IMR-90 (cell line): ENCODE measurements around the gene MPI. TPM values are rescaled to one million over a fixed set of nuclear protein-coding genes. Genes with fewer than 3 reads are reported as not detected.

ENCODE experiments used
- ATAC-seq: fragments of 200-7000 bp; cut with Tn5 transposase; 2 replicates; pipeline ENCODE4 v1.9.1; 2020; ENCODE audit warnings: low read depth, mild to moderate bottlenecking, moderate library complexity
- BruUV-seq: library from RNA; stranded (reverse); fragments of 400-500 nt; replicated peaks from 2 replicates; lab custom pipeline; 2021; lab: Mats Ljungman, UMichigan
- CTCF ChIA-PET: fragments of 300-600 bp; formaldehyde crosslinking; extraction: SDS; loops from one replicate; lab custom pipeline; 2021; ENCODE audit warnings: antibody characterized with exemption; lab: Yijun Ruan, JAX
- POLR2A ChIA-PET: fragments of 300-600 bp; sonication (Branson Sonifier 250); formaldehyde crosslinking; loops from one replicate; lab custom pipeline; 2022; ENCODE audit warnings: antibody characterized with exemption; ENCODE audit not compliant: unreplicated experiment; lab: Charles Lee
- DNase-seq: peaks from one replicate; pipeline ENCODE4 v3.0.0; 2013
- H2AFZ ChIP-seq: replicated peaks from 2 replicates; pipeline ENCODE3; 2013; ENCODE audit warnings: low read length, mild to moderate bottlenecking; ENCODE audit not compliant: poor library complexity
- H2AK5ac ChIP-seq: 2 replicates; pipeline ENCODE4 v1.6.1; 2013; ENCODE audit warnings: low read depth, low read length, inconsistent platforms
- H2AK9ac ChIP-seq: replicated peaks from 2 replicates; pipeline ENCODE3; 2013; ENCODE audit warnings: mild to moderate bottlenecking, low read depth, low read length, moderate library complexity; ENCODE audit not compliant: poor library complexity
- H2BK120ac ChIP-seq: 2 replicates; pipeline ENCODE4 v1.6.1; 2013; ENCODE audit warnings: low read depth, low read length, inconsistent platforms
- H2BK15ac ChIP-seq: 3 replicates; pipeline ENCODE4 v1.6.1; 2013; ENCODE audit warnings: low read depth, low read length, inconsistent platforms
- H2BK20ac ChIP-seq: 2 replicates; pipeline ENCODE4 v1.6.1; 2013; ENCODE audit warnings: low read depth, mild to moderate bottlenecking, inconsistent platforms, low read length, moderate library complexity
- H2BK5ac ChIP-seq: 2 replicates; pipeline ENCODE4 v1.6.1; 2013; ENCODE audit warnings: mild to moderate bottlenecking, low read depth, low read length, inconsistent platforms; ENCODE audit not compliant: poor library complexity, severe bottlenecking
- H3K14ac ChIP-seq: replicated peaks from 2 replicates; pipeline ENCODE4 v1.6.1; 2013; ENCODE audit warnings: low read depth, low read length, inconsistent platforms
- H3K18ac ChIP-seq: 2 replicates; pipeline ENCODE4 v1.6.1; 2013; ENCODE audit warnings: low read depth, low read length, control low read depth
- H3K23ac ChIP-seq: 2 replicates; pipeline ENCODE4 v1.6.1; 2013; ENCODE audit warnings: low read depth, low read length, inconsistent platforms
- H3K27ac ChIP-seq: 2 replicates; pipeline ENCODE4 v1.5.1; 2013; ENCODE audit warnings: mild to moderate bottlenecking, control low read depth, low read length; ENCODE audit not compliant: insufficient read depth
- H3K27me3 ChIP-seq: 2 replicates; pipeline ENCODE4 v1.6.1; 2013; ENCODE audit warnings: low read length; ENCODE audit not compliant: control insufficient read depth, insufficient read depth
- H3K36me3 ChIP-seq: 2 replicates; pipeline ENCODE4 v1.6.1; 2013; ENCODE audit warnings: low read length, mixed read lengths; ENCODE audit not compliant: control insufficient read depth, insufficient read depth
- H3K4ac ChIP-seq: 2 replicates; pipeline ENCODE4 v1.6.1; 2013; ENCODE audit warnings: low read depth, low read length, inconsistent platforms
- H3K4me1 ChIP-seq: 2 replicates; pipeline ENCODE4 v1.6.1; 2013; ENCODE audit warnings: low read length, mixed read lengths; ENCODE audit not compliant: control insufficient read depth, insufficient read depth
- H3K4me2 ChIP-seq: 2 replicates; pipeline ENCODE4 v1.6.1; 2013; ENCODE audit warnings: low read depth, mild to moderate bottlenecking, control low read depth, low read length, moderate library complexity
- H3K4me3 ChIP-seq: 2 replicates; pipeline ENCODE4 v1.5.1; 2013; ENCODE audit warnings: low read depth, mild to moderate bottlenecking, control low read depth, low read length, moderate library complexity; ENCODE audit not compliant: insufficient read depth
- H3K56ac ChIP-seq: 2 replicates; pipeline ENCODE4 v1.6.1; 2013; ENCODE audit warnings: low read length, inconsistent platforms; ENCODE audit not compliant: insufficient read depth; ENCODE audit errors: extremely low read depth
- H3K79me1 ChIP-seq, 2 experiments: 2 replicates each; pipeline ENCODE4 v1.6.1; 2013; ENCODE audit warnings: low read length in 2 of 2, inconsistent platforms in 1 of 2, low read depth in 1 of 2
- H3K9ac ChIP-seq: 2 replicates; pipeline ENCODE4 v1.6.1; 2013; ENCODE audit warnings: low read depth, low read length, control low read depth
- H3K9me1 ChIP-seq: 2 replicates; pipeline ENCODE4 v1.6.1; 2013; ENCODE audit warnings: low read length, inconsistent platforms; ENCODE audit not compliant: insufficient read depth
- H3K9me3 ChIP-seq: 2 replicates; pipeline ENCODE4 v1.6.1; 2013; ENCODE audit warnings: low read length; ENCODE audit not compliant: control insufficient read depth, insufficient read depth
- H4K20me1 ChIP-seq: 2 replicates; pipeline ENCODE4 v1.6.1; 2013; ENCODE audit warnings: low read length, inconsistent platforms; ENCODE audit not compliant: insufficient read depth
- H4K5ac ChIP-seq: 2 replicates; pipeline ENCODE4 v1.6.1; 2013; ENCODE audit warnings: mild to moderate bottlenecking, low read depth, low read length, control low read depth
- H4K8ac ChIP-seq, 2 experiments: 2 replicates each; pipeline ENCODE4 v1.6.1; 2013; ENCODE audit warnings: low read depth in 2 of 2, low read length in 2 of 2, control low read depth in 1 of 2, inconsistent platforms in 1 of 2
- H4K91ac ChIP-seq: 2 replicates; pipeline ENCODE4 v1.6.1; 2013; ENCODE audit warnings: low read depth, low read length, inconsistent platforms; ENCODE audit not compliant: insufficient read depth
- CEBPB ChIP-seq: IDR thresholded peaks from 2 replicates; pipeline ENCODE4 v1.6.1; 2012; ENCODE audit warnings: low read depth, low read length, improper control_type of control experiment
- CHD1 ChIP-seq: IDR thresholded peaks from 2 replicates; pipeline ENCODE4 v1.6.1; 2012; ENCODE audit warnings: low read depth, low read length, improper control_type of control experiment
- FOS ChIP-seq: fragments of 150-350 bp; IDR thresholded peaks from 2 replicates; pipeline ENCODE4 v1.6.1; 2016; ENCODE audit warnings: low read depth, low read length
- MAFK ChIP-seq: IDR thresholded peaks from 2 replicates; pipeline ENCODE4 v1.6.1; 2012; ENCODE audit warnings: low read depth, low read length, improper control_type of control experiment
- MAZ ChIP-seq: IDR thresholded peaks from 2 replicates; pipeline ENCODE4 v1.6.1; 2012; ENCODE audit warnings: low read depth, mild to moderate bottlenecking, low read length, improper control_type of control experiment, moderate library complexity, borderline replicate concordance
- MXI1 ChIP-seq: IDR thresholded peaks from 2 replicates; pipeline ENCODE4 v1.6.1; 2012; ENCODE audit warnings: low read depth, mild to moderate bottlenecking, low read length, moderate library complexity, borderline replicate concordance
- NFE2L2 ChIP-seq: fragments of 150-350 bp; IDR thresholded peaks from 2 replicates; pipeline ENCODE4 v1.6.1; 2016; ENCODE audit warnings: low read depth, mild to moderate bottlenecking, low read length
- POLR2A ChIP-seq: IDR thresholded peaks from 2 replicates; pipeline ENCODE4 v1.6.1; 2012; ENCODE audit warnings: mild to moderate bottlenecking, low read depth, low read length
- RAD21 ChIP-seq: IDR thresholded peaks from 2 replicates; pipeline ENCODE4 v1.6.1; 2012; ENCODE audit warnings: low read length, improper control_type of control experiment
- RCOR1 ChIP-seq: IDR thresholded peaks from 2 replicates; pipeline ENCODE4 v1.6.1; 2012; ENCODE audit warnings: mild to moderate bottlenecking, low read length, improper control_type of control experiment; ENCODE audit not compliant: insufficient replicate concordance
- SMC3 ChIP-seq: fragments of 150-350 bp; IDR thresholded peaks from 2 replicates; pipeline ENCODE4 v1.6.1; 2016; ENCODE audit warnings: low read depth, mild to moderate bottlenecking, antibody characterized with exemption, low read length, moderate library complexity
- WGBS, 2 experiments: methylation state at CpG; one replicate each; pipeline versions ENCODE4 v1.1.5 to v1.1.7; 2013; ENCODE audit warnings: missing lambda C conversion rate in 2 of 2; ENCODE audit not compliant: insufficient read length in 1 of 2; ENCODE audit errors: extremely low coverage in 2 of 2; 5-methylcytosine and 5-hydroxymethylcytosine counted together
- dilution Hi-C: fragments of 300-500 bp; cut with HindIII; formaldehyde crosslinking; loops from one replicate; pipeline ENCODE4 v1.14.3; 2018; ENCODE audit warnings: low sequenced_read_pairs; ENCODE audit not compliant: unreplicated experiment
- in situ Hi-C: fragments of 300-500 bp; cut with MboI; formaldehyde crosslinking; loops from 3 replicates; pipeline ENCODE4 v1.14.3; 2019; ENCODE audit warnings: low sequenced_read_pairs, inconsistent platforms, mixed read lengths
- intact Hi-C: fragments of 100-400 bp; cut with micrococcal nuclease; formaldehyde crosslinking; loops from 2 replicates; pipeline ENCODE4 v1.10.0; 2022
- polyA plus RNA-seq, 3 experiments: library from polyadenylated mRNA; depleted of rRNA; stranded (reverse); fragments of >200 nt; gene quantifications; 2 replicates each; pipeline ENCODE4 v1.2.3, GENCODE V29; 2012; ENCODE audit warnings: low replicate concordance in 1 of 3
- total RNA-seq: library from RNA; depleted of rRNA; stranded (reverse); fragments of >200 nt; gene quantifications from 2 replicates; pipeline ENCODE4 v1.2.3, GENCODE V29; 2012
- TF ChIP-seq, protein P1 (sequence below): conservative IDR thresholded peaks from 2 replicates; pipeline ENCODE4 v1.5.1; 2012; ENCODE audit warnings: mild to moderate bottlenecking, low read depth, low read length, improper control_type of control experiment
- TF ChIP-seq, protein P2 (sequence below): fragments of 150-350 bp; IDR thresholded peaks from 2 replicates; pipeline ENCODE4 v1.6.1; 2017; ENCODE audit warnings: mild to moderate bottlenecking, antibody characterized with exemption, low read length, low read depth

Gene MPI
- total and polyA plus RNA-seq, 2 of the 4 experiments (the other 2 are of a cell fraction): 80.1 to 91.8 TPM

DNA sequence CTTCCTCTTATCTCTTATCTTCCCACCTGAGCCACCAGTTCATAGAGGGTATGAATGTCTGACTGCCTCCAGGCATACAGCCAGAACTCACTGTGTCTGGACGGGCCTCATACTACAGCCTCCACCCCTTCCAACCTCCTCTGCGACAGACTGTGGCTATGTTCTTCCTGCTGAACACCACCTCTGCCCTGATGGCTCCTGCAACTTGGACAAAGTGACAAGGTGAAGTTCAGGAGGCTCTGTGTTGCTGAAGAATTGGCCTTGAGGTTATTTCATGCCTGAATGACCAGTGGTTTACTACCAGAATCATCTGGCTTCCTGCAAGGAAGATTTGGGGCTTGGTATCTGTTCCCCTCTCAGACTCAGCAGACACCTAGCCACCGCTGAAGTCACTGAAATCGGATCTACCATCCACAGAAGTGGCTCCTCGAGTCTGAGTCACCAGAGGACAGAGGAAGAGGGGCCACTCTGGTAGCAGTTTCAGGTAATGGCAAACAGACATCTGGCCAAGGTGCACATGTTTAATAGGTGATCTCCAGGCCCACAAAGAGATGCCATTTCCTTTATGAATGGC lies 32.7 kb upstream of the MPI start:
- Histone ChIP-seq H3K14ac (no peak overlapping the region), H3K27me3 (no peaks in the 10 kb centered on the region), H2BK120ac (no peak overlapping the region), H2AK9ac (no peak overlapping the region), H3K4me2 (no peak overlapping the region), H3K18ac (no peak overlapping the region), H2AK5ac (no peak overlapping the region), H2BK20ac (no peak overlapping the region), H3K4me1 (no peaks in the 10 kb centered on the region), H3K9ac (no peak overlapping the region), H3K23ac (no peak overlapping the region), H4K8ac (no peak overlapping the region), H3K4me3 (no peak overlapping the region), H3K4ac (no peak overlapping the region), H3K9me3 (no peaks in the 10 kb centered on the region), H2BK5ac (no peak overlapping the region), H3K36me3 (peaks cover 27% of the 10 kb centered on the region), H4K20me1 (peaks cover 59% of the 10 kb centered on the region), H3K9me1 (peaks cover 10% of the 10 kb centered on the region; the same call in 1 of the 2 replicates), H3K27ac (no peak overlapping the region), H2AFZ (no peak overlapping the region), H4K91ac (no peak overlapping the region), H4K5ac (no peak overlapping the region), H3K56ac (no peak overlapping the region), H2BK15ac (no peak overlapping the region), H3K79me1 (peaks cover 23 to 64% of the 10 kb centered on the region in 2 experiments)
- ATAC-seq (no peak), DNase-seq (no peak)
- TF ChIP-seq, protein P1, sequence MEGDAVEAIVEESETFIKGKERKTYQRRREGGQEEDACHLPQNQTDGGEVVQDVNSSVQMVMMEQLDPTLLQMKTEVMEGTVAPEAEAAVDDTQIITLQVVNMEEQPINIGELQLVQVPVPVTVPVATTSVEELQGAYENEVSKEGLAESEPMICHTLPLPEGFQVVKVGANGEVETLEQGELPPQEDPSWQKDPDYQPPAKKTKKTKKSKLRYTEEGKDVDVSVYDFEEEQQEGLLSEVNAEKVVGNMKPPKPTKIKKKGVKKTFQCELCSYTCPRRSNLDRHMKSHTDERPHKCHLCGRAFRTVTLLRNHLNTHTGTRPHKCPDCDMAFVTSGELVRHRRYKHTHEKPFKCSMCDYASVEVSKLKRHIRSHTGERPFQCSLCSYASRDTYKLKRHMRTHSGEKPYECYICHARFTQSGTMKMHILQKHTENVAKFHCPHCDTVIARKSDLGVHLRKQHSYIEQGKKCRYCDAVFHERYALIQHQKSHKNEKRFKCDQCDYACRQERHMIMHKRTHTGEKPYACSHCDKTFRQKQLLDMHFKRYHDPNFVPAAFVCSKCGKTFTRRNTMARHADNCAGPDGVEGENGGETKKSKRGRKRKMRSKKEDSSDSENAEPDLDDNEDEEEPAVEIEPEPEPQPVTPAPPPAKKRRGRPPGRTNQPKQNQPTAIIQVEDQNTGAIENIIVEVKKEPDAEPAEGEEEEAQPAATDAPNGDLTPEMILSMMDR: no peak
- TF ChIP-seq CHD1: no peak
- no peak for TF ChIP-seq NFE2L2
- no peak for TF ChIP-seq FOS
- TF ChIP-seq POLR2A: no peak
- no peak for TF ChIP-seq MXI1
- TF ChIP-seq CEBPB: no peak
- no peak for TF ChIP-seq RAD21
- TF ChIP-seq, protein P2, sequence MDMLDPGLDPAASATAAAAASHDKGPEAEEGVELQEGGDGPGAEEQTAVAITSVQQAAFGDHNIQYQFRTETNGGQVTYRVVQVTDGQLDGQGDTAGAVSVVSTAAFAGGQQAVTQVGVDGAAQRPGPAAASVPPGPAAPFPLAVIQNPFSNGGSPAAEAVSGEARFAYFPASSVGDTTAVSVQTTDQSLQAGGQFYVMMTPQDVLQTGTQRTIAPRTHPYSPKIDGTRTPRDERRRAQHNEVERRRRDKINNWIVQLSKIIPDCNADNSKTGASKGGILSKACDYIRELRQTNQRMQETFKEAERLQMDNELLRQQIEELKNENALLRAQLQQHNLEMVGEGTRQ: no peak
- no peak for TF ChIP-seq MAZ
- TF ChIP-seq RCOR1: no peak
- TF ChIP-seq MAFK: no peak
- no peak for TF ChIP-seq SMC3
- WGBS, 2 experiments: 100% methylated on average over 1 of the region's 5 CpGs; no CpG with 5 or more reads in 1 of the 2 experiments
- dilution Hi-C loops (no loop called here), in situ Hi-C loops (no loop called here), intact Hi-C loops (no loop called here)
- POLR2A ChIA-PET: no interaction called here
- CTCF ChIA-PET: no interaction called here
- BruUV-seq: no TSS peak
